CD14-positive monocyte (primary cell): Measurements from ENCODE around the gene MEF2B. TPM values are rescaled to one million over a fixed set of nuclear protein-coding genes. Genes with fewer than 3 reads are reported as not detected.

Source experiments
- DNase-seq, 3 donors: peaks; one replicate each; pipeline ENCODE4 v3.0.0-alpha.2; 2011 to 2022
- H2AFZ ChIP-seq: 2 replicates; pipeline ENCODE4 v1.6.0; 2012; ENCODE audit warnings: mild to moderate bottlenecking, low read depth, low read length, inconsistent platforms; ENCODE audit not compliant: insufficient read depth, poor library complexity, severe bottlenecking
- H3K27ac ChIP-seq, 2 donors: 1 replicate in 1 of 2; 2 replicates in 1 of 2; pipeline ENCODE4 v1.5.1; 2012 to 2013; ENCODE audit warnings: low read length in 2 of 2, control low read depth in 1 of 2, inconsistent platforms in 1 of 2, low read depth in 1 of 2, mild to moderate bottlenecking in 1 of 2
- H3K27me3 ChIP-seq, 2 donors: one replicate each; pipeline versions ENCODE4 v1.6.0 to v1.6.1; 2011 to 2013; ENCODE audit warnings: low read length in 2 of 2; ENCODE audit not compliant: control insufficient read depth in 2 of 2, insufficient read depth in 2 of 2
- H3K36me3 ChIP-seq, 2 donors: replicated peaks in 1 of 2; 1 replicate in 1 of 2; 2 replicates in 1 of 2; pipeline versions ENCODE4 v1.5.1 to v1.6.1; 2012 to 2013; ENCODE audit warnings: low read length in 2 of 2, control low read depth in 1 of 2, inconsistent platforms in 1 of 2, mild to moderate bottlenecking in 1 of 2; ENCODE audit not compliant: insufficient read depth in 2 of 2, control insufficient read depth in 1 of 2
- H3K4me1 ChIP-seq, 2 donors: 1 replicate in 1 of 2; 2 replicates in 1 of 2; pipeline versions ENCODE4 v1.5.1 to v1.6.1; 2012 to 2013; ENCODE audit warnings: low read length in 2 of 2, control low read depth in 1 of 2, inconsistent platforms in 1 of 2, mild to moderate bottlenecking in 1 of 2, moderate library complexity in 1 of 2; ENCODE audit not compliant: insufficient read depth in 2 of 2, control insufficient read depth in 1 of 2
- H3K4me2 ChIP-seq: replicated peaks from 2 replicates; pipeline ENCODE3; 2012; ENCODE audit warnings: low read length, moderate library complexity, mild to moderate bottlenecking; ENCODE audit not compliant: poor library complexity, severe bottlenecking; ENCODE audit errors: extremely low read depth
- H3K4me3 ChIP-seq, 3 experiments: fragments of 200-600 bp in 1 of 3; sonication (generic) in 1 of 3; replicated peaks in 1 of 3; 1 replicate in 2 of 3; 2 replicates in 1 of 3; pipeline ENCODE4 v1.5.1; 2011 to 2013; ENCODE audit warnings: low read length in 3 of 3, mild to moderate bottlenecking in 3 of 3, control low read depth in 2 of 3, low read depth in 2 of 3, inconsistent platforms in 1 of 3, moderate library complexity in 1 of 3
- H3K79me2 ChIP-seq: 2 replicates; pipeline ENCODE4 v1.6.0; 2012; ENCODE audit warnings: mild to moderate bottlenecking, control low read depth, inconsistent platforms, low read length, moderate library complexity; ENCODE audit not compliant: insufficient read depth
- H3K9ac ChIP-seq: 2 replicates; pipeline ENCODE4 v1.6.0; 2017; ENCODE audit warnings: low read length, mild to moderate bottlenecking; ENCODE audit not compliant: insufficient read depth, poor library complexity, severe bottlenecking
- H3K9me3 ChIP-seq, 2 donors: replicated peaks in 1 of 2; 1 replicate in 1 of 2; 2 replicates in 1 of 2; pipeline versions ENCODE4 v1.5.1 to v1.6.1; 2012 to 2013; ENCODE audit warnings: low read length in 2 of 2, control low read depth in 1 of 2; ENCODE audit not compliant: control insufficient read depth in 1 of 2, insufficient read depth in 1 of 2
- H4K20me1 ChIP-seq: 2 replicates; pipeline ENCODE4 v1.6.0; 2012; ENCODE audit warnings: mild to moderate bottlenecking, low read length, control low read depth, moderate library complexity; ENCODE audit not compliant: insufficient read depth
- H3K27ac Mint-ChIP-seq, 7 donors: one replicate each; pipeline ENCODE4 v1.8.0; 2020; ENCODE audit warnings: mild to moderate bottlenecking in 7 of 7, mixed read lengths in 7 of 7, moderate library complexity in 6 of 7, inconsistent platforms in 2 of 7
- H3K27me3 Mint-ChIP-seq, 3 donors: one replicate each; pipeline ENCODE4 v1.8.0; 2021 to 2022; ENCODE audit warnings: low read depth in 3 of 3, mild to moderate bottlenecking in 3 of 3, mixed read lengths in 3 of 3, moderate library complexity in 3 of 3, inconsistent platforms in 1 of 3
- H3K36me3 Mint-ChIP-seq, 2 donors: one replicate each; pipeline ENCODE4 v1.8.0; 2020; ENCODE audit warnings: mixed read lengths in 2 of 2, inconsistent platforms in 1 of 2, mild to moderate bottlenecking in 1 of 2
- H3K4me1 Mint-ChIP-seq: one replicate; pipeline ENCODE4 v1.8.0; 2020; ENCODE audit warnings: mild to moderate bottlenecking, mixed read lengths
- H3K4me3 Mint-ChIP-seq, 2 donors: one replicate each; pipeline ENCODE4 v1.8.0; 2020; ENCODE audit warnings: mild to moderate bottlenecking in 2 of 2, mixed read lengths in 2 of 2, moderate library complexity in 1 of 2
- H3K9me3 Mint-ChIP-seq, 7 donors: one replicate each; pipeline ENCODE4 v1.8.0; 2020 to 2022; ENCODE audit warnings: mixed read lengths in 7 of 7, mild to moderate bottlenecking in 6 of 7, moderate library complexity in 6 of 7, inconsistent platforms in 2 of 7
- CTCF ChIP-seq: fragments of 200-600 bp; IDR thresholded peaks from one replicate; pipeline ENCODE4 v1.8.0; 2022; ENCODE audit warnings: antibody characterized with exemption, mild to moderate bottlenecking
- WGBS: methylation state at CpG from one replicate; pipeline ENCODE4 v1.1.5; 2013; ENCODE audit warnings: missing lambda C conversion rate; ENCODE audit not compliant: insufficient coverage; 5-methylcytosine and 5-hydroxymethylcytosine counted together
- intact Hi-C, 2 donors: fragments of 100-400 bp; cut with micrococcal nuclease; formaldehyde crosslinking; loops; one replicate each; pipeline versions ENCODE4 v1.15.0 to v1.15.1; 2023
- polyA plus RNA-seq, 3 donors: library from polyadenylated mRNA; depleted of rRNA in 1 of 3; unstranded in 2 of 3; stranded (reverse) in 1 of 3; fragments of 300-500 nt in 2 of 3; fragments of >200 nt in 1 of 3; fragmentation: Illumina TruSeq in 2 of 3; gene quantifications; 1 replicate in 2 of 3; 2 replicates in 1 of 3; pipeline ENCODE4 v1.2.3, GENCODE V29; 2012 to 2021

Gene MEF2B
- polyA plus RNA-seq, 3 donors: 0.15 to 1.8 (median 0.30) TPM

GRCh38 chr19:19138109-19138981 lies 31.7 kb downstream of the MEF2B start, which contains the start of gene TMEM161A:
TSS of gene TMEM161A (minus strand) at chr19:19138478. CDS start at chr19:19138428, 50 bp downstream.
- H3K4me3 Mint-ChIP-seq: peak within 1 kb of the TSS; percentile 88 to 97
- peak within 1 kb of the TSS; percentile 76 for H3K9ac ChIP-seq
- H3K9me3 Mint-ChIP-seq: peaks cover 0 to 3% (median 0%) of the 10 kb centered on the region in 7 donors
- peak within 1 kb of the TSS in 1 of 2 donors; percentile 76 for H3K27ac ChIP-seq
- no peaks in the 10 kb centered on the region for H3K79me2 ChIP-seq
- peak within 1 kb of the TSS; percentile 29 to 79 (median 63) for H3K4me3 ChIP-seq
- H3K36me3 Mint-ChIP-seq: no peaks in the 10 kb centered on the region
- under 1% methylated on average over 31 of the region's 42 CpGs for WGBS
- no peaks in the 10 kb centered on the region for H3K36me3 ChIP-seq
- peaks cover 19 to 21% of the 10 kb centered on the region in 2 donors for H3K4me1 ChIP-seq
- H3K4me2 ChIP-seq: peak within 1 kb of the TSS; percentile 95
- peaks cover 8 to 10% (median 10%) of the 10 kb centered on the region in 3 donors for H3K27me3 Mint-ChIP-seq
- H2AFZ ChIP-seq: peak within 1 kb of the TSS; percentile 100
- H3K27ac Mint-ChIP-seq: peak within 1 kb of the TSS; percentile 60 to 91 (median 82)
- H3K4me1 Mint-ChIP-seq: peaks cover 28% of the 10 kb centered on the region
- H3K27me3 ChIP-seq: no peaks in the 10 kb centered on the region
- H4K20me1 ChIP-seq: no peaks in the 10 kb centered on the region
- peak; percentile 96 to 97 (median 96) for DNase-seq
- H3K9me3 ChIP-seq: no peaks in the 10 kb centered on the region
- intact Hi-C loops: loop anchor here (5.0 kb wide), 1 partner anchor 86 kb away; no protein-coding TSS in a partner anchor
- TF ChIP-seq CTCF: no peak

- intact Hi-C loops: loop anchor here (5.0 kb wide), 1 partner anchor 85 kb away; no protein-coding TSS in a partner anchor
- 33% methylated on average over 22 of the region's 25 CpGs for WGBS
- peaks cover 28% of the 10 kb centered on the region for H3K4me1 Mint-ChIP-seq
Observed at GRCh38 chr19:19137556-19138108, 32.4 kb downstream of the MEF2B start.

More at GRCh38 chr19:19137556-19138108, 32.4 kb downstream of the MEF2B start:
- Histone ChIP-seq H3K4me2 (peak overlapping the region; percentile 95), H4K20me1 (no peaks in the 10 kb centered on the region), H3K79me2 (no peaks in the 10 kb centered on the region), H3K9ac (peak overlapping the region; percentile 76), H2AFZ (peak overlapping the region; percentile 100), H3K27ac (peak overlapping the region in 1 of 2 donors; percentile 76), H3K27me3 (no peaks in the 10 kb centered on the region), H3K36me3 (no peaks in the 10 kb centered on the region), H3K9me3 (peaks cover 0 to 5% of the 10 kb centered on the region in 2 donors), H3K4me1 (peaks cover 19 to 21% of the 10 kb centered on the region in 2 donors), H3K4me3 (peak overlapping the region; percentile 29 to 79 (median 63))
- Mint-ChIP-seq H3K36me3 (no peaks in the 10 kb centered on the region), H3K9me3 (peaks cover 0 to 9% (median 2%) of the 10 kb centered on the region in 7 donors), H3K27ac (peak overlapping the region in 4 of 7 donors; percentile 82 to 91 (median 87)), H3K4me3 (peak overlapping the region; percentile 88 to 97), H3K27me3 (peaks cover 8 to 10% (median 10%) of the 10 kb centered on the region in 3 donors)
- TF ChIP-seq CTCF: no peak
- no peak for DNase-seq
